ENCODE data around the gene CFAP45. TPM values are rescaled to one million over a fixed set of nuclear protein-coding genes. Genes with fewer than 3 reads are reported as not detected.

Gene CFAP45
- total RNA-seq, 2 donors from 2014 or later, result 0.95 to 2.1 TPM

DNA sequence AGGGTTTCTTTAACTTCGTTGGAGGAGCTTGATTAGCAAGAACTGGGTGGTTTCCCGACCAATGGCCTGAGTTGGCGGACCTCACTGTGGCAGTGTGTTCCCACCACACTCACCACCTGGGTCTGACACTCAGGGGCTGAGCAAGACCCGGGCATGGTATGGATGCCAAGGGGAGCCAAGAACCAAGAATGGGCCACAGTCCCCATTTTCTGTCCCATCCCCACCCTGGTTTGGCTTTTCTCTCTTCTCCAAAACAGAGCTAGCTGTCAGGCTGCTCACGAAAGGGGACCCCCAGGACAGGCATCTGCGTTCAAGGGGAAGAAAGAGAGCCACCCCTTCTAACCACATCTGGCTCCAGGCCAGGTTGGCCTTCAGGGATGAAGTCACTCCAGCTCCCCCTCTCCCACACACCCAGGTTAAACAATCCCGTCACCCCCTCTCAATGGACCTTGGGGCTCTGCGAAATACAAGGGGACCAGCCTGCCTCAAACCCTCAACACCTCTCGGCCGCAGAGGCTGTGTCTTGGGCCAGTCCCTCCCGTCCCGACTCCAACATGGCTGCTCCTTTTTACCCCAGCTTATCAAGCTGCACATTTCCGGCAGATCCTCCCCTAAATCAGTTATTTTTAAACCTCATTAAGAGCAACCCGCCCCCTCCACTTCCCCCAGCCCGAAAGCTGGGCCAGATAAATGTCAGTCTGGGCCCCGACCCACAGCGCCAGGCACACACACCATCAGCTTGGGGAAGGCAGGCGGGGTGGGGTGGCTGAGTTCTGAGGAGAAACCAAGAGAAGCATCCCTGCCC, 21.9 kb upstream of the CFAP45 start:
- ATAC-seq (ENCODE audit: insufficient number of reproducible peaks, low FRiP score, low read depth) (no peak), DNase-seq (ENCODE audit: low spot score) (no peak)
- TF ChIP-seq, protein P1, sequence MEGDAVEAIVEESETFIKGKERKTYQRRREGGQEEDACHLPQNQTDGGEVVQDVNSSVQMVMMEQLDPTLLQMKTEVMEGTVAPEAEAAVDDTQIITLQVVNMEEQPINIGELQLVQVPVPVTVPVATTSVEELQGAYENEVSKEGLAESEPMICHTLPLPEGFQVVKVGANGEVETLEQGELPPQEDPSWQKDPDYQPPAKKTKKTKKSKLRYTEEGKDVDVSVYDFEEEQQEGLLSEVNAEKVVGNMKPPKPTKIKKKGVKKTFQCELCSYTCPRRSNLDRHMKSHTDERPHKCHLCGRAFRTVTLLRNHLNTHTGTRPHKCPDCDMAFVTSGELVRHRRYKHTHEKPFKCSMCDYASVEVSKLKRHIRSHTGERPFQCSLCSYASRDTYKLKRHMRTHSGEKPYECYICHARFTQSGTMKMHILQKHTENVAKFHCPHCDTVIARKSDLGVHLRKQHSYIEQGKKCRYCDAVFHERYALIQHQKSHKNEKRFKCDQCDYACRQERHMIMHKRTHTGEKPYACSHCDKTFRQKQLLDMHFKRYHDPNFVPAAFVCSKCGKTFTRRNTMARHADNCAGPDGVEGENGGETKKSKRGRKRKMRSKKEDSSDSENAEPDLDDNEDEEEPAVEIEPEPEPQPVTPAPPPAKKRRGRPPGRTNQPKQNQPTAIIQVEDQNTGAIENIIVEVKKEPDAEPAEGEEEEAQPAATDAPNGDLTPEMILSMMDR (IDR thresholded peaks at IDR 0.05), result no peak
- Histone ChIP-seq H3K36me3 (peaks cover 29% of the 10 kb centered on the region), H3K4me3 (peak overlapping the region; percentile 87), H3K9me3 (no peaks in the 10 kb centered on the region), H3K4me1 (ENCODE audit: control insufficient read depth in 1 of 2, low read depth in 2 of 2) (peaks cover 27 to 68% of the 10 kb centered on the region in 2 donors), H3K27ac (peak overlapping the region; percentile 97 to 99), H3K27me3 (replicated peaks; ENCODE audit: insufficient read depth) (no peaks in the 10 kb centered on the region)

DNA sequence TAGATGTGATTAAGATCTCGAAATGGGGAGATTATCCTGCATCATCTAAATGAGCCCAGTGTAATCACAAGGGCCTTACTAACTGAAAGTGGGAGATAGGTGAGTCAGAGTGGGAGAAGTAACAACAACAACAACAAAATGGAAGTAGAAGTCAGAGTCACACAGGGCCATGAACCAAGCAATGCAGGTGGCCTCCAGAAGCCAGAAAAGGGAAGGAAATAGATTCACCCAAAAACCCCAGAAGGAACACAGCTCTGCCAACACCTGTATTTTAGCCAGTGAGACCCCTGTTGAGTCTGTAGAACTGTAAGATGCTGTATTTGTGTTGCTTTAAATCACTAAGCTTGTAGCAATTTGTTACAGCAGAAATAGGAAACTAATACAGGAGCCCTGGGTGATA, 21.3 kb upstream of the CFAP45 start:
- TF ChIP-seq, protein P1 (IDR thresholded peaks at IDR 0.05), result no peak
- peaks cover 29% of the 10 kb centered on the region for H3K36me3 ChIP-seq
- no peak for DNase-seq (ENCODE audit: low spot score)
- ATAC-seq (ENCODE audit: insufficient number of reproducible peaks, low FRiP score, low read depth), result no peak
- H3K4me3 ChIP-seq, result peak overlapping the region; percentile 87
- no peaks in the 10 kb centered on the region for H3K9me3 ChIP-seq
- peaks cover 30 to 71% of the 10 kb centered on the region in 2 donors for H3K4me1 ChIP-seq (ENCODE audit: control insufficient read depth in 1 of 2, low read depth in 2 of 2)
- no peaks in the 10 kb centered on the region for H3K27me3 ChIP-seq (replicated peaks; ENCODE audit: insufficient read depth)
- peak overlapping the region; percentile 97 to 99 for H3K27ac ChIP-seq

DNA sequence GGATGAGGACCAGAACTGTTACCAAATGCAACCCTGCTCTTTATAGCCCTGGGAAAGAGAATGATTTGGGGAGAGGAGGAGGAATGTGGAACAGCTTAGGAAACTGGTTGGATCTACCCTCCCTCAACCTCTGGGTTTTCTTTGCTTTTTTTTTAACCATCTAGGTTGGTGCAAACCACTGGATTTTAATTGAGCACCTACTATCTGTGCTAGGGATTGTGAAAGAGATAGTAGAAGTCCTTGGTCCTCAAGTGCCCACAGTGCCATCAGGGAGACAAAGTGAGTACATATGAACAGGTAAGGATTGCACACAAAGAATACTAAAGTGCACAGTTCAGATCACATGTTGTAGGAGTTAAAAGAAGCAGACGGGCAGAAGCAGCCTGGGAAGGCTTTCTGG, 20.7 kb upstream of the CFAP45 start:
- ATAC-seq (ENCODE audit: insufficient number of reproducible peaks, low FRiP score, low read depth), result no peak
- Histone ChIP-seq H3K4me1 (ENCODE audit: control insufficient read depth in 1 of 2, low read depth in 2 of 2) (peaks cover 26 to 72% of the 10 kb centered on the region in 2 donors), H3K27ac (peak overlapping the region in 1 of 2 donors; percentile 97), H3K36me3 (peaks cover 29% of the 10 kb centered on the region), H3K4me3 (no peak overlapping the region), H3K9me3 (no peaks in the 10 kb centered on the region), H3K27me3 (replicated peaks; ENCODE audit: insufficient read depth) (no peaks in the 10 kb centered on the region)
- no peak for DNase-seq (ENCODE audit: low spot score)
- TF ChIP-seq, protein P1 (IDR thresholded peaks at IDR 0.05), result no peak

DNA sequence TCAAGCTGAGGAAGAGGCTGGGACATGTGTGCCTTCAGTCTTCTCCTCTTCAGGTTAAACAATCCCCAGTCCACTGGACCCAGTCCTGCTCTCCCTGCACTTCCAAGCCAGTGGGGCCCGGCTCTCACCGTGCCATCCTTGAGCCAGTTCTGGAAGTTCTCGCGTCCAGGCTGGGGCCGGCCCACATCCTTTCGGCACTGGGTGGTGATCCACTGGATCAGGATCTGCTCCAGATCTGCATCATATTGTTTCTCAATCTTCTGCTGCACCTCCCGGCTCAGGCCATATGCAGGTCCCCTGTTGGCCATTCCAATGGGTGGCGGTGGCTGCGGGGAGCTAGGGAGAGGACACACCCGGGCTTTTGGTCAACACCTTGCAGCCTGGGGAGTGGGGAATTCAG, 20.2 kb upstream of the CFAP45 start:
- Histone ChIP-seq H3K36me3 (peaks cover 29% of the 10 kb centered on the region), H3K4me1 (ENCODE audit: control insufficient read depth in 1 of 2, low read depth in 2 of 2) (peaks cover 26 to 72% of the 10 kb centered on the region in 2 donors), H3K27ac (peak overlapping the region in 1 of 2 donors; percentile 23), H3K4me3 (no peak overlapping the region), H3K27me3 (replicated peaks; ENCODE audit: insufficient read depth) (no peaks in the 10 kb centered on the region), H3K9me3 (no peaks in the 10 kb centered on the region)
- TF ChIP-seq, protein P1 (IDR thresholded peaks at IDR 0.05), result no peak
- DNase-seq (ENCODE audit: low spot score), result no peak
- ATAC-seq (ENCODE audit: insufficient number of reproducible peaks, low FRiP score, low read depth), result no peak

DNA sequence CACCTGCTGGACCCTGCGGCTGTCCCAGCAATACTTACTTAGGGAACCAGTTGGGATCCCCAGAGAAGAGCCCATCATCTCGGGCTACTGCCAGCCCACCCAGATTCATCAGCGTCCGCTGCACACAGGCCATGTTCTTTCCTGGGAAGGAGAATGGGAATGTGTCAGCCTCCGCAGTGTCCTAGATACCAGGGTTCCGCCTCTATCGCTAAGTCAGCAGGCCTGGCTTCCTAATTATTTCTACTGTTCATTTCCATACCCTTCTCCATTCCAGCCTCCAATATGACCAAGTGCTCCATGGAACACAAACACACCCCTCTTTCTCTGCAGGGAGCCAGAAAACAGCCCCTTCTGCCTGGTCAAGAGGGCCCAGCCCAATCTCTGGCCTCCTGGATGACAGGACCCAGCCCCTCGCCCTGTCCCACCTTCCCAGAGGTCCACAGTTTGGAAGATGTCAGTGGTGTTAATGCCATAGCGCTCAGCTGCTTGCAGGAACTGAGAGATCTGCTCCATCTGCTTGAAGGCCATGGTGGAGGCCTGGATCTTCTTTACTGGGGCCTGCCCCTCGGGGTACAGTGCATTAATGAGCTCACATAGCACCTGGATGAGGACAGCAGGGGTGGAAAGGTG, 19.4 kb upstream of the CFAP45 start:
- peaks cover 26 to 72% of the 10 kb centered on the region in 2 donors for H3K4me1 ChIP-seq (ENCODE audit: control insufficient read depth in 1 of 2, low read depth in 2 of 2)
- TF ChIP-seq, protein P1 (IDR thresholded peaks at IDR 0.05), result no peak
- H3K4me3 ChIP-seq, result no peak overlapping the region
- ATAC-seq (ENCODE audit: insufficient number of reproducible peaks, low FRiP score, low read depth) (no peak), DNase-seq (ENCODE audit: low spot score) (no peak)
- peaks cover 29% of the 10 kb centered on the region for H3K36me3 ChIP-seq
- H3K27ac ChIP-seq, result peak overlapping the region; percentile 23 to 37
- no peaks in the 10 kb centered on the region for H3K9me3 ChIP-seq
- no peaks in the 10 kb centered on the region for H3K27me3 ChIP-seq (replicated peaks; ENCODE audit: insufficient read depth)
